Measurements from ENCODE around the gene SWAP70. TPM values are rescaled to one million over a fixed set of nuclear protein-coding genes. Genes with fewer than 3 reads are reported as not detected.

SWAP70 gene
- total RNA-seq, 1 experiment from 2014 or later, result 21.1 TPM

GRCh38 chr11:9714272-9714940 lies 50.5 kb downstream of the SWAP70 start:
- no peak overlapping the region for H3K27ac ChIP-seq (ENCODE audit: low read depth, low read length, poor library complexity, severe bottlenecking)
- H3K9me3 ChIP-seq (ENCODE audit: low read depth, low read length, poor library complexity, severe bottlenecking), result no peaks in the 10 kb centered on the region
- ChIA-PET POLR2A (ENCODE audit: low non-redundant PET) (no interaction called here), CTCF (no interaction called here)
- intact Hi-C loops (cut with micrococcal nuclease; ENCODE audit: unreplicated experiment), result no loop called here
- no peak overlapping the region for H3K4me3 ChIP-seq (ENCODE audit: low read depth, low read length, poor library complexity, severe bottlenecking)
- BruUV-seq (replicated peaks), result no TSS peak
- no peak for DNase-seq (ENCODE audit: low spot score)
- no peaks in the 10 kb centered on the region for H3K36me3 ChIP-seq (ENCODE audit: insufficient read depth, low read length, poor library complexity, severe bottlenecking)
- H3K4me1 ChIP-seq (ENCODE audit: insufficient read depth, low read length, poor library complexity, severe bottlenecking), result peaks cover 19% of the 10 kb centered on the region
- H3K27me3 ChIP-seq (replicated peaks; ENCODE audit: insufficient read depth, low read depth, low read length, poor library complexity), result no peaks in the 10 kb centered on the region
- no peak for TF ChIP-seq CTCF (conservative IDR thresholded peaks at IDR 0.05; ENCODE audit: low read depth, low read length)

GRCh38 chr11:9716275-9717039 lies 52.6 kb downstream of the SWAP70 start:
- ChIA-PET CTCF (interaction anchor here (0.7 to 1.1 kb wide), 2 partner anchors 32 to 549 kb away, joined by 3 read pairs; no protein-coding TSS in a partner anchor), POLR2A (ENCODE audit: low non-redundant PET) (no interaction called here)
- Histone ChIP-seq H3K36me3 (ENCODE audit: insufficient read depth, low read length, poor library complexity, severe bottlenecking) (no peaks in the 10 kb centered on the region), H3K4me1 (ENCODE audit: insufficient read depth, low read length, poor library complexity, severe bottlenecking) (peaks cover 27% of the 10 kb centered on the region), H3K27ac (ENCODE audit: low read depth, low read length, poor library complexity, severe bottlenecking) (peak overlapping the region; percentile 51), H3K4me3 (ENCODE audit: low read depth, low read length, poor library complexity, severe bottlenecking) (no peak overlapping the region), H3K9me3 (ENCODE audit: low read depth, low read length, poor library complexity, severe bottlenecking) (no peaks in the 10 kb centered on the region), H3K27me3 (replicated peaks; ENCODE audit: insufficient read depth, low read depth, low read length, poor library complexity) (no peaks in the 10 kb centered on the region)
- BruUV-seq (replicated peaks), result no TSS peak
- peak; percentile 14 for DNase-seq (ENCODE audit: low spot score)
- no peak for TF ChIP-seq EZH2 (IDR thresholded peaks at IDR 0.05; ENCODE audit: borderline replicate concordance, low read depth, low read length, poor library complexity, severe bottlenecking)
- no peak for TF ChIP-seq CTCF (conservative IDR thresholded peaks at IDR 0.05; ENCODE audit: low read depth, low read length)
- intact Hi-C loops (cut with micrococcal nuclease; ENCODE audit: unreplicated experiment), result no loop called here

- Histone ChIP-seq H3K4me1 (ENCODE audit: insufficient read depth, low read length, poor library complexity, severe bottlenecking) (peaks cover 27% of the 10 kb centered on the region), H3K4me3 (ENCODE audit: low read depth, low read length, poor library complexity, severe bottlenecking) (no peak overlapping the region), H3K36me3 (ENCODE audit: insufficient read depth, low read length, poor library complexity, severe bottlenecking) (no peaks in the 10 kb centered on the region), H3K27me3 (replicated peaks; ENCODE audit: insufficient read depth, low read depth, low read length, poor library complexity) (no peaks in the 10 kb centered on the region), H3K27ac (ENCODE audit: low read depth, low read length, poor library complexity, severe bottlenecking) (peak overlapping the region; percentile 51), H3K9me3 (ENCODE audit: low read depth, low read length, poor library complexity, severe bottlenecking) (no peaks in the 10 kb centered on the region)
- intact Hi-C loops (cut with micrococcal nuclease; ENCODE audit: unreplicated experiment), result no loop called here
- no TSS peak for BruUV-seq (replicated peaks)
- CTCF ChIA-PET, result interaction anchor here (0.7 to 1.1 kb wide), 2 partner anchors 31 to 549 kb away, joined by 3 read pairs; no protein-coding TSS in a partner anchor
- DNase-seq (ENCODE audit: low spot score), result no peak
- POLR2A ChIA-PET (ENCODE audit: low non-redundant PET), result no interaction called here
- TF ChIP-seq EZH2 (IDR thresholded peaks at IDR 0.05; ENCODE audit: borderline replicate concordance, low read depth, low read length, poor library complexity, severe bottlenecking) (no peak), CTCF (conservative IDR thresholded peaks at IDR 0.05; ENCODE audit: low read depth, low read length) (no peak)
Observed at GRCh38 chr11:9717040-9717357, 53.1 kb downstream of the SWAP70 start.
